Coronary artery (tissue), 2 donors: ENCODE data around the gene FOXP1.

Source experiments
- DNase-seq: peaks from one replicate; pipeline ENCODE4 v3.0.0-alpha.2; 2017; ENCODE audit warnings: low spot score
- H3K27ac ChIP-seq, 2 donors: fragments of 200-600 bp; sonication (generic); one replicate each; pipeline ENCODE4 v1.5.1; 2016 to 2019
- H3K4me3 ChIP-seq: fragments of 200-600 bp; sonication (generic); 2 replicates; pipeline ENCODE4 v1.5.1; 2016; ENCODE audit warnings: mild to moderate bottlenecking, moderate library complexity
- TF ChIP-seq, protein P1 (sequence below): fragments of 200-600 bp; sonication (generic); IDR thresholded peaks from one replicate; pipeline ENCODE4 v1.5.1; 2019; ENCODE audit warnings: antibody characterized with exemption

The FOXP1 gene

GRCh38 chr3:71299160-71299559 is 284.4 kb downstream of the FOXP1 start:
- H3K27ac ChIP-seq = no peak overlapping the region
- DNase-seq = no peak
- TF ChIP-seq, protein P1, sequence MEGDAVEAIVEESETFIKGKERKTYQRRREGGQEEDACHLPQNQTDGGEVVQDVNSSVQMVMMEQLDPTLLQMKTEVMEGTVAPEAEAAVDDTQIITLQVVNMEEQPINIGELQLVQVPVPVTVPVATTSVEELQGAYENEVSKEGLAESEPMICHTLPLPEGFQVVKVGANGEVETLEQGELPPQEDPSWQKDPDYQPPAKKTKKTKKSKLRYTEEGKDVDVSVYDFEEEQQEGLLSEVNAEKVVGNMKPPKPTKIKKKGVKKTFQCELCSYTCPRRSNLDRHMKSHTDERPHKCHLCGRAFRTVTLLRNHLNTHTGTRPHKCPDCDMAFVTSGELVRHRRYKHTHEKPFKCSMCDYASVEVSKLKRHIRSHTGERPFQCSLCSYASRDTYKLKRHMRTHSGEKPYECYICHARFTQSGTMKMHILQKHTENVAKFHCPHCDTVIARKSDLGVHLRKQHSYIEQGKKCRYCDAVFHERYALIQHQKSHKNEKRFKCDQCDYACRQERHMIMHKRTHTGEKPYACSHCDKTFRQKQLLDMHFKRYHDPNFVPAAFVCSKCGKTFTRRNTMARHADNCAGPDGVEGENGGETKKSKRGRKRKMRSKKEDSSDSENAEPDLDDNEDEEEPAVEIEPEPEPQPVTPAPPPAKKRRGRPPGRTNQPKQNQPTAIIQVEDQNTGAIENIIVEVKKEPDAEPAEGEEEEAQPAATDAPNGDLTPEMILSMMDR = no peak

GRCh38 chr3:71294919-71295318 is 288.6 kb downstream of the FOXP1 start:
- H3K4me3 ChIP-seq = no peak overlapping the region
- no peak for DNase-seq
- H3K27ac ChIP-seq = no peak overlapping the region
- TF ChIP-seq, protein P1 = no peak

More at GRCh38 chr3:71299160-71299559, 284.4 kb downstream of the FOXP1 start:
- H3K4me3 ChIP-seq = no peak overlapping the region

DNA sequence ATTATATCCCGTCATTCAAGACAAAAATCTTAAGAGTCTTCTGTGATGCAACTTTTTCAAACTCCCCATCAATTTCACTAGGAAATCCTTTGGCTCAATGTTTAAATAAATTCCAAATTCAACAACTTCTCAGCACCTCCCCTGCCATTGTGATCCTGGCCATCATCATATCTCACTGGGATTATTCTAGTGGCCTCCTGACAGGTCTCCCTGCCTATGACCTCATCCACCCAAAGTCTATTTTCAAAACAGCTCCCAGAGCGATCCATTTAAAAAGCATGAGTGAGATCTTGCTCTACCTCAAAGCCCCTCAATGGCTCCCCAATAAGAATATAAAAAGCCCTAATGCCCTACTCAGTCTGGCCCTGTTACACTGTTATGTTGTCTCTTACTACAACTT is 293.2 kb downstream of the FOXP1 start:
- no peak for DNase-seq
- TF ChIP-seq, protein P1 = no peak
- Histone ChIP-seq H3K4me3 (no peak overlapping the region), H3K27ac (no peak overlapping the region)

- Histone ChIP-seq H3K27ac (no peak overlapping the region), H3K4me3 (no peak overlapping the region)
- TF ChIP-seq, protein P1 = no peak
- DNase-seq = no peak
Observed at GRCh38 chr3:71288269-71288930, 295.1 kb downstream of the FOXP1 start.

- H3K4me3 ChIP-seq = no peak overlapping the region
- H3K27ac ChIP-seq = no peak overlapping the region
- TF ChIP-seq, protein P1 = no peak
- DNase-seq = no peak
Observed at GRCh38 chr3:71285086-71285485, 298.4 kb downstream of the FOXP1 start.

GRCh38 chr3:71282976-71283375 is 300.6 kb downstream of the FOXP1 start:
- DNase-seq = no peak
- Histone ChIP-seq H3K27ac (no peak overlapping the region), H3K4me3 (no peak overlapping the region)
- TF ChIP-seq, protein P1 = no peak

GRCh38 chr3:71281280-71281679 is 302.2 kb downstream of the FOXP1 start:
- TF ChIP-seq, protein P1 = no peak
- Histone ChIP-seq H3K4me3 (no peak overlapping the region), H3K27ac (no peak overlapping the region)
- DNase-seq = no peak
